ENCODE data around the gene MISP3.

The MISP3 gene

GRCh38 chr19:14120497-14120780 is 47.9 kb downstream of the MISP3 start:
- no peak for DNase-seq (ENCODE audit: low read depth in 2 of 2)

GRCh38 chr19:14122924-14123323 is 50.3 kb downstream of the MISP3 start:
- DNase-seq (ENCODE audit: low read depth in 2 of 2), result no peak

All from fibroblast of skin of left biceps (primary cell).